CD14-positive monocyte (primary cell): ENCODE measurements around the gene SACM1L. TPM values are rescaled to one million over a fixed set of nuclear protein-coding genes. Genes with fewer than 3 reads are reported as not detected.

Experiments
- DNase-seq, 3 donors: peaks; one replicate each; pipeline ENCODE4 v3.0.0-alpha.2; 2011 to 2022
- H2AFZ ChIP-seq: 2 replicates; pipeline ENCODE4 v1.6.0; 2012; ENCODE audit warnings: mild to moderate bottlenecking, low read depth, low read length, inconsistent platforms; ENCODE audit not compliant: insufficient read depth, poor library complexity, severe bottlenecking
- H3K27ac ChIP-seq, 2 donors: 1 replicate in 1 of 2; 2 replicates in 1 of 2; pipeline ENCODE4 v1.5.1; 2012 to 2013; ENCODE audit warnings: low read length in 2 of 2, control low read depth in 1 of 2, inconsistent platforms in 1 of 2, low read depth in 1 of 2, mild to moderate bottlenecking in 1 of 2
- H3K27me3 ChIP-seq, 2 donors: one replicate each; pipeline versions ENCODE4 v1.6.0 to v1.6.1; 2011 to 2013; ENCODE audit warnings: low read length in 2 of 2; ENCODE audit not compliant: control insufficient read depth in 2 of 2, insufficient read depth in 2 of 2
- H3K36me3 ChIP-seq, 2 donors: replicated peaks in 1 of 2; 1 replicate in 1 of 2; 2 replicates in 1 of 2; pipeline versions ENCODE4 v1.5.1 to v1.6.1; 2012 to 2013; ENCODE audit warnings: low read length in 2 of 2, control low read depth in 1 of 2, inconsistent platforms in 1 of 2, mild to moderate bottlenecking in 1 of 2; ENCODE audit not compliant: insufficient read depth in 2 of 2, control insufficient read depth in 1 of 2
- H3K4me1 ChIP-seq, 2 donors: 1 replicate in 1 of 2; 2 replicates in 1 of 2; pipeline versions ENCODE4 v1.5.1 to v1.6.1; 2012 to 2013; ENCODE audit warnings: low read length in 2 of 2, control low read depth in 1 of 2, inconsistent platforms in 1 of 2, mild to moderate bottlenecking in 1 of 2, moderate library complexity in 1 of 2; ENCODE audit not compliant: insufficient read depth in 2 of 2, control insufficient read depth in 1 of 2
- H3K4me2 ChIP-seq: replicated peaks from 2 replicates; pipeline ENCODE3; 2012; ENCODE audit warnings: low read length, moderate library complexity, mild to moderate bottlenecking; ENCODE audit not compliant: poor library complexity, severe bottlenecking; ENCODE audit errors: extremely low read depth
- H3K4me3 ChIP-seq, 3 experiments: fragments of 200-600 bp in 1 of 3; sonication (generic) in 1 of 3; replicated peaks in 1 of 3; 1 replicate in 2 of 3; 2 replicates in 1 of 3; pipeline ENCODE4 v1.5.1; 2011 to 2013; ENCODE audit warnings: low read length in 3 of 3, mild to moderate bottlenecking in 3 of 3, control low read depth in 2 of 3, low read depth in 2 of 3, inconsistent platforms in 1 of 3, moderate library complexity in 1 of 3
- H3K79me2 ChIP-seq: 2 replicates; pipeline ENCODE4 v1.6.0; 2012; ENCODE audit warnings: mild to moderate bottlenecking, control low read depth, inconsistent platforms, low read length, moderate library complexity; ENCODE audit not compliant: insufficient read depth
- H3K9ac ChIP-seq: 2 replicates; pipeline ENCODE4 v1.6.0; 2017; ENCODE audit warnings: low read length, mild to moderate bottlenecking; ENCODE audit not compliant: insufficient read depth, poor library complexity, severe bottlenecking
- H3K9me3 ChIP-seq, 2 donors: replicated peaks in 1 of 2; 1 replicate in 1 of 2; 2 replicates in 1 of 2; pipeline versions ENCODE4 v1.5.1 to v1.6.1; 2012 to 2013; ENCODE audit warnings: low read length in 2 of 2, control low read depth in 1 of 2; ENCODE audit not compliant: control insufficient read depth in 1 of 2, insufficient read depth in 1 of 2
- H4K20me1 ChIP-seq: 2 replicates; pipeline ENCODE4 v1.6.0; 2012; ENCODE audit warnings: mild to moderate bottlenecking, low read length, control low read depth, moderate library complexity; ENCODE audit not compliant: insufficient read depth
- H3K27ac Mint-ChIP-seq, 7 donors: one replicate each; pipeline ENCODE4 v1.8.0; 2020; ENCODE audit warnings: mild to moderate bottlenecking in 7 of 7, mixed read lengths in 7 of 7, moderate library complexity in 6 of 7, inconsistent platforms in 2 of 7
- H3K27me3 Mint-ChIP-seq, 3 donors: one replicate each; pipeline ENCODE4 v1.8.0; 2021 to 2022; ENCODE audit warnings: low read depth in 3 of 3, mild to moderate bottlenecking in 3 of 3, mixed read lengths in 3 of 3, moderate library complexity in 3 of 3, inconsistent platforms in 1 of 3
- H3K36me3 Mint-ChIP-seq, 2 donors: one replicate each; pipeline ENCODE4 v1.8.0; 2020; ENCODE audit warnings: mixed read lengths in 2 of 2, inconsistent platforms in 1 of 2, mild to moderate bottlenecking in 1 of 2
- H3K4me1 Mint-ChIP-seq: one replicate; pipeline ENCODE4 v1.8.0; 2020; ENCODE audit warnings: mild to moderate bottlenecking, mixed read lengths
- H3K4me3 Mint-ChIP-seq, 2 donors: one replicate each; pipeline ENCODE4 v1.8.0; 2020; ENCODE audit warnings: mild to moderate bottlenecking in 2 of 2, mixed read lengths in 2 of 2, moderate library complexity in 1 of 2
- H3K9me3 Mint-ChIP-seq, 7 donors: one replicate each; pipeline ENCODE4 v1.8.0; 2020 to 2022; ENCODE audit warnings: mixed read lengths in 7 of 7, mild to moderate bottlenecking in 6 of 7, moderate library complexity in 6 of 7, inconsistent platforms in 2 of 7
- CTCF ChIP-seq: fragments of 200-600 bp; IDR thresholded peaks from one replicate; pipeline ENCODE4 v1.8.0; 2022; ENCODE audit warnings: antibody characterized with exemption, mild to moderate bottlenecking
- WGBS: methylation state at CpG from one replicate; pipeline ENCODE4 v1.1.5; 2013; ENCODE audit warnings: missing lambda C conversion rate; ENCODE audit not compliant: insufficient coverage; 5-methylcytosine and 5-hydroxymethylcytosine counted together
- intact Hi-C, 2 donors: fragments of 100-400 bp; cut with micrococcal nuclease; formaldehyde crosslinking; loops; one replicate each; pipeline versions ENCODE4 v1.15.0 to v1.15.1; 2023
- polyA plus RNA-seq, 3 donors: library from polyadenylated mRNA; depleted of rRNA in 1 of 3; unstranded in 2 of 3; stranded (reverse) in 1 of 3; fragments of 300-500 nt in 2 of 3; fragments of >200 nt in 1 of 3; fragmentation: Illumina TruSeq in 2 of 3; gene quantifications; 1 replicate in 2 of 3; 2 replicates in 1 of 3; pipeline ENCODE4 v1.2.3, GENCODE V29; 2012 to 2021

SACM1L gene
- polyA plus RNA-seq, 3 donors, result 14.6 to 25.7 (median 21.5) TPM

- Mint-ChIP-seq H3K27me3 (peaks cover 0 to 5% (median 0%) of the 10 kb centered on the region in 3 donors), H3K27ac (no peak overlapping the region), H3K4me1 (peaks cover 32% of the 10 kb centered on the region), H3K4me3 (no peak overlapping the region), H3K36me3 (peaks cover 8 to 9% of the 10 kb centered on the region in 2 donors), H3K9me3 (peaks cover 0 to 7% (median 4%) of the 10 kb centered on the region in 7 donors)
- Histone ChIP-seq H3K36me3 (peaks cover 0 to under 1% of the 10 kb centered on the region in 2 donors), H3K4me1 (peaks cover 29 to 34% of the 10 kb centered on the region in 2 donors), H3K4me3 (no peak overlapping the region), H3K79me2 (peaks cover 26% of the 10 kb centered on the region), H2AFZ (no peak overlapping the region), H3K27ac (no peak overlapping the region), H3K9me3 (peaks cover 0 to 3% of the 10 kb centered on the region in 2 donors), H4K20me1 (peaks cover 23% of the 10 kb centered on the region), H3K4me2 (no peak overlapping the region), H3K9ac (no peak overlapping the region), H3K27me3 (no peaks in the 10 kb centered on the region)
- intact Hi-C loops, result loop anchor here in 1 of 2 donors (10.0 kb wide), 1 partner anchor 652 kb away; no protein-coding TSS in a partner anchor
- 100% methylated on average over 1 of the region's 7 CpGs for WGBS
- no peak for TF ChIP-seq CTCF
- no peak for DNase-seq
Observed at GRCh38 chr3:45686850-45687249, 2.3 kb upstream of the SACM1L start.

GRCh38 chr3:45687828-45688193 is 1.4 kb upstream of the SACM1L start:
- H3K27me3 ChIP-seq, result no peaks in the 10 kb centered on the region
- no peak for TF ChIP-seq CTCF
- DNase-seq, result no peak
- peaks cover 0 to 3% (median 1%) of the 10 kb centered on the region in 7 donors for H3K9me3 Mint-ChIP-seq
- intact Hi-C loops, result loop anchor here in 1 of 2 donors (10.0 kb wide), 1 partner anchor 653 kb away; no protein-coding TSS in a partner anchor
- H3K4me3 ChIP-seq, result peak overlapping the region in 2 of 3 experiments; percentile 77 to 91
- H3K27ac Mint-ChIP-seq, result no peak overlapping the region
- peaks cover 35 to 41% of the 10 kb centered on the region in 2 donors for H3K4me1 ChIP-seq
- H4K20me1 ChIP-seq, result peaks cover 32% of the 10 kb centered on the region
- H3K36me3 Mint-ChIP-seq, result peaks cover 12 to 13% of the 10 kb centered on the region in 2 donors
- H2AFZ ChIP-seq, result no peak overlapping the region
- H3K4me1 Mint-ChIP-seq, result peaks cover 38% of the 10 kb centered on the region
- no CpG with 5 or more reads among the region's 4 CpGs for whole genome bisulfite sequencing
- no peak overlapping the region for H3K9ac ChIP-seq
- H3K27me3 Mint-ChIP-seq, result peaks cover 0 to 5% (median 0%) of the 10 kb centered on the region in 3 donors
- H3K9me3 ChIP-seq, result peaks cover 0 to under 1% of the 10 kb centered on the region in 2 donors
- H3K79me2 ChIP-seq, result peaks cover 35% of the 10 kb centered on the region
- H3K4me2 ChIP-seq, result peak overlapping the region; percentile 97
- H3K4me3 Mint-ChIP-seq, result peak overlapping the region in 1 of 2 donors; percentile 56
- no peak overlapping the region for H3K27ac ChIP-seq
- peaks cover 2 to 7% of the 10 kb centered on the region in 2 donors for H3K36me3 ChIP-seq
